A549 treated with ZK216348 at 1 μM for 4 hours (cell line): ENCODE data around the gene LFNG. TPM values are rescaled to one million over a fixed set of nuclear protein-coding genes. Genes with fewer than 3 reads are reported as not detected.

Experiments
- total RNA-seq: library from RNA; stranded (reverse); fragments of 200-300 nt; extraction: Qiagen RNA extraction; gene quantifications from 5 replicates; pipeline ENCODE4 v1.2.3, GENCODE V29; 2022; ENCODE audit warnings: low read depth

Gene LFNG
- 7.5 to 20.1 TPM (median 17.2 TPM) in 5 replicates for total RNA-seq

GRCh38 chr7:2519119-2519930, at the start of gene LFNG:
Gene LFNG, plus strand, starts transcription at chr7:2519774. Its CDS starts 88 bp downstream, at chr7:2519862.

GRCh38 chr7:2476298-2476697, 43.3 kb upstream of the LFNG start, which contains the start of gene GRIFIN:
Gene GRIFIN, minus strand, starts transcription at chr7:2476398. Its CDS starts 15 bp downstream, at chr7:2476383.

GRCh38 chr7:2555121-2556052, 35.8 kb downstream of the LFNG start, which contains the start of gene BRAT1:
Gene BRAT1, minus strand, starts transcription at chr7:2555524. Its CDS starts 1,093 bp downstream, at chr7:2554431.

GRCh38 chr7:2558629-2559282, 39.2 kb downstream of the LFNG start, which contains the start of gene IQCE:
Gene IQCE, plus strand, starts transcription at chr7:2558979. Its CDS starts 203 bp downstream, at chr7:2559182.

Other genes with a start within 250 kb of the LFNG start
- 61.0 to 101 TPM (median 87.3 TPM) in 5 replicates for gene SNX8, start 205.3 kb upstream of the LFNG start, total RNA-seq
- gene EIF3B, start 164.9 kb upstream of the LFNG start, total RNA-seq, result 223 to 260 TPM (median 250 TPM) in 5 replicates
- 6.2 to 15.7 TPM (median 13.9 TPM) in 5 replicates for gene CHST12, start 116.2 kb upstream of the LFNG start, total RNA-seq
- gene GRIFIN, start 43.4 kb upstream of the LFNG start, total RNA-seq, result not detected in 5 replicates
- 14.2 to 41.5 TPM (median 36.1 TPM) in 5 replicates for gene BRAT1, start 35.8 kb downstream of the LFNG start, total RNA-seq
- 7.6 to 14.0 TPM (median 13.9 TPM) in 5 replicates for gene IQCE, start 39.2 kb downstream of the LFNG start, total RNA-seq
- 27.0 to 63.8 TPM (median 57.9 TPM) in 5 replicates for gene TTYH3, start 112.2 kb downstream of the LFNG start, total RNA-seq
- 0.05 to 0.06 TPM in 2 of 5 replicates, not detected in the others for gene AMZ1, start 168.4 kb downstream of the LFNG start, total RNA-seq